HG03196 (cell line): ENCODE results near the gene DIP2A.
A peak's percentile ranks its signal among the peaks of the same experiment; 100 is the strongest.

Experiments used
- ATAC-seq: cut with Tn5 transposase; IDR thresholded peaks from one replicate; pipeline ENCODE4 v1.9.1; 2021; ENCODE audit not compliant: unreplicated experiment

DIP2A gene

GRCh38 chr21:46581780-46582307 lies 123.2 kb downstream of the DIP2A start:
- no peak for ATAC-seq

DNA sequence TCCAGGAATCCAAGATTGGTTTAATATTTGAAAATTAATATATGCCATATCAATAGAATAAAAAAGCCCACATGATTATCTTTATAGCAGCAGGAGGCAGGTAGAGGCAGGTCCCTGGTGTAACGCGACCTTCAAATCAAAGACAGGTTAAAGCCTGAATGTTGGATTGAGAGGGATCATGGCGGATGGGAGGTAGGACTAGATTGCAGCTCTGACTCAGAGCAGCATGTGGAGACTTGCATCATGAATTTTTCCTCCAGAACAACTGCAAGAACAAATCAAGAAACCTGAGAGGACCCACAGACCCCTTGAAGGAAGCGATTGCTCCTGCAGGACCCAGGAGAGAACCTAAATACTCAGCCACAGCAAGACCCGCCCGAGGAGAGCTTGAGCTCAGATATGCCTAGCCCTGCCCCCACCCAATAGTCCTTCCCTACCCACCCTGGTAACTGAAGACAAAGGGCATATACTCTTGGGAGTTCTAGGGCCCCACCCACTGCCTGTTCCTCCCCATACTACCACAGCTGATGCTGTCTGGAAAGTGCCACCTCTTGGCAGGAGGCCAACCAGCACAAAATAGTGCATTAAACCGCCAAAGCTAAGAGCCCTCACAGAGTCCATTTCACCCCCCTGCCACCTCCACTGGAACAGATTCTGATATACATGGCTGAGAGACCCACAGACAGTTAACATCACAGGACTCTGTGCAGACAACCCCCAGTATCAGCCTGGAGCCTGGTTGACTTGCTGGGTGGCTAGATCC lies 126.7 kb downstream of the DIP2A start:
- ATAC-seq = no peak

DNA sequence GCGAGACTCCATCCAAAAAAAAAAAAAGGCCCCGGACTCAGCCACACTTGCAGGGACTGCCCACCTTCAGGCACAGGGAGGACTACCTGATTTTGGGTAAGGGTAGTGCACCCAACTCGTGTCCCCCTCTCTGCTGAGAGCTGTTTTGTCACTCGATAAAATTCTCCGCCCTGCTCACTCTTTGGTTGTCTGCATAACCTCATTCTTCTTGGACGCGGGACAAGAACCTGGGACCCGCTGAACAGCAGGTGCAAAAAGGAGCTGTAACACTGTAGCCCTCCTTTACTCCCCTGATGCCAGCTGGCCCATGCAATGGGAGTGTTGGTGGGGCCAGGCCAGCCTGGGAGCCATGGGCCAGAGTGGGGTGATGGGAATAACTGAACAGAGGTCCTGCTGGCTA lies 135.6 kb downstream of the DIP2A start:
- ATAC-seq = no peak

GRCh38 chr21:46596201-46596600 lies 137.5 kb downstream of the DIP2A start:
- no peak for ATAC-seq

DNA sequence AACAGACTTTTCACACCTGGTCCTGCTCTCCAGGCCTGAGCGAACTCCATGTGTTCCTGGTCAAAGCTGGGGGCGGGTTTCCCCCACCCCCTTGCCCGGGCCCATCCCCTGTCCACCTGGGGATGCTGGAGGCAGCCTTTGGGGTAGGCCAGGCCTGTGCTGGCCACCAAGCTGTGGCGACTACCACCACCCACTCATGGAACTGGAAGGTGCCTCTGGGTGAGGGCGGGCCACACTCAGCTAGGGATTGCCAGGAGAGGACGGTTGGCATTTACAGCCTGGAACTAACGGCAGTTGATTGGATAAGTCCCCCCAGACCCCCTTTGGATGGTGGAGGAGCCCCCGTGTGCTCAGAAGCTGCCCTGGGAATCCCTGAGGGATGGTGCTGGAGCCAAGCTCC lies 138.3 kb downstream of the DIP2A start:
- ATAC-seq = no peak

DNA sequence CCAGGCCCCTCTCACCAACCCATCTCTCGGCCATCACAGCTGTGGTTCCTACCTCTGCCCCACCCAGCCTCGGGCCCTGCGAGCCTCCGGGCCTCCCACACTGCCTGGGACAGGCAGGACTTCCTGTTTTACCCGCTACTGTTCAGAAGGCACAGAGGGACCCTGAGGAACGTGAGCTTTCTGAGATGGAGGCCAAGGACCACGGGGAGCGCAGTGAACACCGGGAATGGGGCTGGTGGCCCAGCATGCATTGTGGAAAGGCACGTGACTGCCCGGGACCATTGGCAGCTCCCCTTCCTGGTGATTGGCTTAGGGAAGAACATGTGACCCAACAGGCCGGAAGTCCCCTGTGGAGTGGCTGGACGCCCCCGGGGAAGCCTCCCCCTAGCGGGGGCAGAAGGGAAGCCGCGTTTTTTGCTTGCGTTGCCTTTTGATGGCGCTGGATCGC lies 139.2 kb downstream of the DIP2A start:
- ATAC-seq = no peak

DNA sequence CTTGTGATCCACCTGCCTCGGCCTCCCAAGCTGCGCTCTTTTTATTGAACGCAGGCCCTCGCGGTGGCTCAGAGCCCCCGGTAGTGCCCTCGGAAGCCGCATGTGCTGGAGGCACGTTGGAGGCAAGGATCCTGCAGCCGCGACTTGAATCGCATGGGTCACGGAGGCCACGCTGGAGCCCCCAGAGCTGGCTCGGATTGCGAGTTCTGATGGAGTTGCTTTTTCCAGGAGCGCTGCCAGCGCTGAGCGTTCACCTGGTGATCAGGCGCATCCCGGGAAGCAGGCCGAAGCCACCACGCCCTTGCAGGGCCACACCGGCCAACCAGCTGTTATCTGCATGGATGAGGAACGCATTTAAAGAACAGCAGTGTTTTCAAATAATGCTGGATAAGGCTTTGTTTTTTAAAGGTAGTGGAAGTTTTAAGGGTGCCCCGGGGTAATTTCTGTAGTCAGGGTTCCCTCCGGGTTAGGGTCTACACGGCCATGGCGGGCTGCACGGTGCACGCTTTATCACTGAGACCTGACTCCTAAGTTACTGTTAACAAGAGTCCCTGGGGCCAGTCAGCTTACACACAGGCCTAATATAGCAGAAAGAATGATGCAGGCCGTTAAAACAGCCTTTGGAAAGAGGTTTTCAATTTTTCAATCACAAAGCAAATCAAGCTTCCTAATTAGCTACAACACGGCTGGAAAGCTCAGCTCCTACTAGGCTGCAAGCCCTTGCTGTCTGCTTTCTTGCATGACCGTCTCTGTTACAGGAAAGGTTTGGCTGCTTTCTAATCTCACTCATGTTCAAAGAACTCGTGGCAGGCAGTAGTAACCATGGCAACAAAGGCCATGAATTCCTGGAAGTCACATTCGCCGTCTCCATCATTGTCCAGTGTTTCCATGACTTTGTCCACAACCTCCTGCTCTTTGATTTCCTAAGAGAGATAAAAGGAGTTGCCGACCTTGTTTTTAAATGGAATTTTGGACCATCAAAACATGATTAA lies 140.2 kb downstream of the DIP2A start:
- no peak for ATAC-seq

GRCh38 chr21:46600305-46600704 lies 141.6 kb downstream of the DIP2A start:
- ATAC-seq = no peak

- ATAC-seq = no peak
Observed at GRCh38 chr21:46600978-46601377, 142.3 kb downstream of the DIP2A start.

DNA sequence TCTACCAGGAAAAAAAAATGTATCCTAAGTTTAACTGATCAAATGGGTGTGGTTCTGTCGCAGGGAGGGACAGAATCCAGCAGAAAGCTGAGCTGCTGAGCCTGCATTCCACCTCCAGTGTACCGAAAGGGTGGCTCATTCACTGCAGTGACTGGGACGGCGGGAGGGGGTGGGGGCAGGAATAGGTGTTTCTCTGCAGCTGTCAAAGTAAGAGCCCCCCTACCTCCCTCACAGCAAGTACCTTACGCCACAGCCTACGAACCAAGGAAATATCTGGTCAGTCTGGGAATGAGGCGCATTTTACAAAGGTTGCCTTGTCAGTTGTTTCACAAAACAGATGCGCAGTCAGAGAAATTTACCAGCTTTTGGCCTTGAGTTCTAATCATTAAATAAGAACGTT lies 144.5 kb downstream of the DIP2A start:
- no peak for ATAC-seq

GRCh38 chr21:46604329-46604974 lies 145.8 kb downstream of the DIP2A start:
- ATAC-seq = no peak

- no peak for ATAC-seq
Observed at GRCh38 chr21:46604975-46605766, 146.5 kb downstream of the DIP2A start, which contains the start of gene S100B. Gene S100B, minus strand, starts transcription at chr21:46605082. Its CDS starts 2,667 bp downstream, at chr21:46602415.

DNA sequence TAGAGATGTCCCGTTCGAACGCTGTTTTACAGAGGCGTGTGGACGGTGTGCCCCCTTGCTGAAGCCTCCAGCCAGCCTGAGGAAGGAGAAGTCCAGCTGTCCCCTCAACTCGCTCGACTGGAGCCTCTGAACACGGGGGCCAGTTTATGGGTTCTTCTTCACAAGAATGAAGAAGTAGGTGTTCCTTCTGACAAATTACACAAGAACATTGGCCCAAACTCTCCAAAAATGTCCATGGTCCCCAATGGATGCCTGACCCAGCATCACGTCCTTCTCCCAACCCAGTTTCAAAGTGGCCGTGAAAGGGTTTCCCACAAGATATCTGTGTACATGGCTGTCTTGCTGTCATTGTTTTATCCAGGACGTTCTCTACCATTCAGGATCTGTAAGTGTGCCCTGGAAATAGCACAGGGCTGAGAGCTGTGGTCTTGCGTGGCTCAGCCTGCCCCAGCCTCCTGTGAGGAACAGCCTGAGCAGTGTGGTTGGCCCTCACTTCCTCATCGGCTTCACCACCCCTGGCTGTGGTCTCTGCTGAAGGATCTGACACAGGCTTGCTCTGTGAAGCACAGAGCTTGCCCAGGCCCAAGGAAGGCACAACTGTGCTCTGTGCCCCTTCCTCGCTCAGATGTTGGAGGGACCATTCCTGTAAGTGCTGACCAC lies 147.2 kb downstream of the DIP2A start:
- ATAC-seq = peak; percentile 58

DNA sequence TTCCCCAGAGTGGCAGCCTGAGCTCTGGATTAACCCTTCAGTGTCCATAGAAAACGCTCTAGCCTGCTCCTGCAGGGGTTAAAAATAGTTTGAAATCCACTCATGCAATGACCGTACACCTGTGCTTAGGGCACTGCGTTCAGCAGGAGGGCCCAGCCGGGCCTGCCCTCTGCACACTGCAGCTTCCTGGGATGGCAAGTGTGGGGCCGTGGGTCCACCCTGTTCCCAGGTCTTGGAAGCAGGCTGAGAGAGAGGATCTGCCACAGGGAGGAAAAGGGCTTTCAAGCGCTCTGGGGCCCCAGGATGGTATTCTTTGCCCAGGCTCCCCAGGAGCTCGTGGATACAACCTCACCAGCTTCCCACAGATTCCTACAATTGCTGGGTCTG lies 147.7 kb downstream of the DIP2A start:
- no peak for ATAC-seq

GRCh38 chr21:46607636-46608035 lies 148.9 kb downstream of the DIP2A start:
- no peak for ATAC-seq

DNA sequence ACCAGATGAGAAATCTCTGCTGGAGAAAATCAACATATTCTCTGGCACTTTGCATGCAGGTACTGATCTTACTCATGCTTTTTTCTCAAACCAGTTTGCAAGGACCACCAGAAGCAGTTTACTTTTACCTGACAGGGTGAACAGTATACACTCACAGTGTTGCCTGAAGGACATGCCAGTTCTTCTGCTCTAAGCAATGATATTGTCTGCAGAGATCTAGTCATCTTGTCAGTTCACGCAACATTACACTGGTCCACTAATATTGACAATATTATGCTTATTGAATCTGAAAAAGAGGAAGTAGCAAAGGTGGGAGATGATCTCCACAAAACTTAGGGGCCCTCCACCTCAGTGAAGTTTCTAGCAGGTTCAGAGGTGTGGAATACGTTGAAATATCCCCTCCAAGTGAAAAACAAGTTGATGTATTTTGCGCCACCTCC lies 150.0 kb downstream of the DIP2A start:
- ATAC-seq = no peak

DNA sequence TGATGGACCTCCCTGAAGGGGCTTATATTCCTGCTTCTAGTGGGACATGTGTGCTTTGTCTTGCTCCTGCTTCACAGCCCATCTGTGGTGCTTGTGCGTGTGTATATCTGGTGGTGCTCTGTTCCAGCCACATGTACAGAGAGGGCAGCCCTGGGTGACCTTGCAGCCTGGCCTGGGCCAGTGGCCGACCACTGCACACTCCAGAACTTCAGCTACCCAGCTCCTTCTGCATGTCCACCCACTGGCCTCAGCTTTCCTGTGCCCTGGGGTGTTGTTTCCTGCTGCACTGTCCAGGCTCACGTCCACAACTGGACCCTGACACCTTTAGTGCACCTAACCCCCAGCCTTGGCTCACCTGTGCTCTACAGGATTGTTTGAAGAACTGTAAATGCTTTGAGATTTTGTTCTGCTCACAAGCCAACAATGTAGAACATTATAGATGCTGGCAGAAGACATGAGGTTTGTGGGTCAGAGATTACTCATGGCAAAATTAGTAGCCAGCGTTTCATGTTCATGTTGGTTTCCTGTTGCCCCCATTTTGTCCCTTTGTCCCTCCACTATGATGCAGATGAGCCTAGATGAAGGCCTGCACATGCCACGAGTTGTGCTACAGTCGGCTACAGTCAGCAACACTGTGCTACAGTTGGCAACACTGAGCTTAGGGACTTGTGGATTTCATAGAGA lies 151.5 kb downstream of the DIP2A start:
- ATAC-seq = no peak

DNA sequence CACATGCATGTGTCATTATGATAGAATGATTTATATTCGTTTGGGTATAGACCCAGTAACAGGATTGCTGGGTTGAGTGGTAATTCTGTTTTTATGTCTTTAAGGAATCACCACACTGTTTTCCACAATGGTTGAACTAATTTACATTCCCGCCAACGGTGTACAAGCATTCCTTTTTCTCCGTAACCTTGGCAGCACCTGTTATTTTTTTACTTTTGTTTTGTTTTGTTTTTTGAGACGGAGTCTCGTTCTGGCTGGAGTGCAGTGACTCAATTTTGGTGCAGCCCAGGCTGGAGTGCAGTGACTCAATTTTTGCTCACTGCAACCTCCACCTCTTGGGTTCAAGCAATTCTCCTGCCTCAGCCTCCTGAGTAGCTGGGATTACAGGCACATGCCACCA lies 154.7 kb downstream of the DIP2A start:
- no peak for ATAC-seq

- no peak for ATAC-seq
Observed at GRCh38 chr21:46616050-46616449, 157.4 kb downstream of the DIP2A start.
